Esophagus squamous epithelium (tissue), 5 donors: ENCODE results near the gene PYM1. TPM values are rescaled to one million over a fixed set of nuclear protein-coding genes. Genes with fewer than 3 reads are reported as not detected.

Source experiments
- DNase-seq: peaks from one replicate; lab custom pipeline; 2025; lab: John Stamatoyannopoulos, UW
- H3K27ac ChIP-seq, 4 donors: fragments of 200-600 bp; sonication (generic); one replicate each; pipeline ENCODE4 v1.5.1; 2016 to 2019; ENCODE audit warnings: mild to moderate bottlenecking in 1 of 4
- H3K27me3 ChIP-seq, 4 donors: fragments of 200-600 bp; sonication (generic); 1 replicate in 3 of 4; 2 replicates in 1 of 4; pipeline versions ENCODE4 v1.5.1 to v1.6.0; 2017 to 2021; ENCODE audit warnings: antibody characterized with exemption in 1 of 4
- H3K36me3 ChIP-seq, 3 donors: fragments of 200-600 bp; sonication (generic); one replicate each; pipeline ENCODE4 v1.5.1; 2016 to 2019
- H3K4me1 ChIP-seq, 3 donors: fragments of 200-600 bp; sonication (generic); one replicate each; pipeline ENCODE4 v1.5.1; 2017 to 2019
- H3K4me3 ChIP-seq, 4 donors: fragments of 200-600 bp; sonication (generic); 1 replicate in 3 of 4; 2 replicates in 1 of 4; pipeline ENCODE4 v1.5.1; 2016 to 2019; ENCODE audit warnings: mild to moderate bottlenecking in 2 of 4, moderate library complexity in 1 of 4
- H3K9me3 ChIP-seq, 3 donors: fragments of 200-600 bp; sonication (generic); one replicate each; pipeline ENCODE4 v1.5.1; 2016 to 2019
- POLR2A ChIP-seq, 4 donors: fragments of 450-650 bp; IDR thresholded peaks; one replicate each; pipeline ENCODE4 v1.6.1; 2017; ENCODE audit warnings: antibody characterized with exemption in 4 of 4, mild to moderate bottlenecking in 4 of 4, moderate library complexity in 3 of 4
- WGBS, 2 donors: methylation state at CpG; one replicate each; pipeline ENCODE4 v1.1.5; 2018; 5-methylcytosine and 5-hydroxymethylcytosine counted together
- intact Hi-C: fragments of 100-400 bp; cut with DNase I; formaldehyde crosslinking; loops from one replicate; pipeline ENCODE4 v1.15.0; 2022
- total RNA-seq, 4 donors: library from RNA; depleted of rRNA; stranded (reverse); fragments of >200 nt; gene quantifications; one replicate each; pipeline ENCODE4 v1.1.0, GENCODE V29; 2016
- TF ChIP-seq, protein P1 (sequence below), 6 experiments: fragments of 450-650 bp in 4 of 6; fragments of 200-600 bp in 2 of 6; sonication (generic) in 2 of 6; IDR thresholded peaks; one replicate each; pipeline ENCODE4 v1.5.1; 2016 to 2019; ENCODE audit warnings: antibody characterized with exemption in 6 of 6, mild to moderate bottlenecking in 4 of 6, moderate library complexity in 4 of 6
- donor health status: DM: yes; HTN: yes; CAD: no.

The PYM1 gene
- total RNA-seq, 4 donors from 2014 or later: 60.7 to 107 (median 85.0) TPM

DNA sequence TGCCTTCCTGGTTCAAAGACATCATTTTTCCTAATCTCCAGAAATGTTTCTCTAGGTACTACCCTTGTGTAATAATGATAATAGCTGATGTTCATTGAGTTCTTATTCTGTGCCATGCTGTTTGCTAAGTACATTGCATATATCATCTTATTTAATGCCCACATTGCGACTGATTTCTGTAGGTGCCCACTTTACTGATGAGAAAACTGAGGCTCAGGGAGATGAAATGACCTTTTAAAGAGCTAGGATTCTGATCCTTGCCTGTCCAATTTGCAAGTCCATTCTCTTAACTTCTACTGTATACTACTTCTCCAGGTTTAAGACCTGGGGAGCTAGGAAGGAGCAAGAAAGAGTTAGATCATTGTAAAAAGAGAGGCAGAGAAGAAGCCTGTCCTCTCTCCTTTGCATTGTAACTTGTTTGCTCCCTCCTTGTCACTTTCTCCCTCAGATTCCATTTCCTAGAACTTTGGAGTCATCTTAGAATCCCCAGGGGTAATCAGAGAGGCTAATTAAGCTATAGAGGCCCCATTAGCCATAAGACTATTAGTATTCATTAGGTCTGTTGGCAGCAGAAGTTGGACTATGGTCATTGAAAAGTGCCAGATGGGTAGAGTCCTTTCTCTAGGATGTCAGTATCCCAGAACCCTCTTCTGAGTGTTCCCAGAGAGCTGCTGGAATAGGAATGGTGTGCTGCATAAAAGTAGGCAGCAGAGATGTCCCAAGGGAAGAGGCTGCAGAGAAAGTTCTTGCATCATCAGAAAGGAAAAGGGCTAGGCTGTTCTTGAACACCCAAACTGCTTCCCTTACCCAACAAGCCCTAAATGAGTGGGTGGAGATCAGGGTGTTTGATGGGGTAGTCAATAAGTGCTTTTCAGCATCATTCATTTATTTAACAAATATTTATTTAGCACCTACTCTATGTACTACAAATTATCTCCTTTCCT, 6.4 kb upstream of the PYM1 start:
- 42 to 100% methylated on average over 1 of the region's 1 CpG for WGBS, 2 donors
- no peaks in the 10 kb centered on the region for H3K27me3 ChIP-seq
- H3K4me1 ChIP-seq: peaks cover 26 to 93% (median 35%) of the 10 kb centered on the region in 3 donors
- TF ChIP-seq POLR2A (IDR thresholded peaks at IDR 0.05): no peak
- TF ChIP-seq, protein P1, sequence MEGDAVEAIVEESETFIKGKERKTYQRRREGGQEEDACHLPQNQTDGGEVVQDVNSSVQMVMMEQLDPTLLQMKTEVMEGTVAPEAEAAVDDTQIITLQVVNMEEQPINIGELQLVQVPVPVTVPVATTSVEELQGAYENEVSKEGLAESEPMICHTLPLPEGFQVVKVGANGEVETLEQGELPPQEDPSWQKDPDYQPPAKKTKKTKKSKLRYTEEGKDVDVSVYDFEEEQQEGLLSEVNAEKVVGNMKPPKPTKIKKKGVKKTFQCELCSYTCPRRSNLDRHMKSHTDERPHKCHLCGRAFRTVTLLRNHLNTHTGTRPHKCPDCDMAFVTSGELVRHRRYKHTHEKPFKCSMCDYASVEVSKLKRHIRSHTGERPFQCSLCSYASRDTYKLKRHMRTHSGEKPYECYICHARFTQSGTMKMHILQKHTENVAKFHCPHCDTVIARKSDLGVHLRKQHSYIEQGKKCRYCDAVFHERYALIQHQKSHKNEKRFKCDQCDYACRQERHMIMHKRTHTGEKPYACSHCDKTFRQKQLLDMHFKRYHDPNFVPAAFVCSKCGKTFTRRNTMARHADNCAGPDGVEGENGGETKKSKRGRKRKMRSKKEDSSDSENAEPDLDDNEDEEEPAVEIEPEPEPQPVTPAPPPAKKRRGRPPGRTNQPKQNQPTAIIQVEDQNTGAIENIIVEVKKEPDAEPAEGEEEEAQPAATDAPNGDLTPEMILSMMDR (IDR thresholded peaks at IDR 0.05): no peak
- peaks cover 0 to 39% (median 5%) of the 10 kb centered on the region in 3 donors for H3K36me3 ChIP-seq
- H3K9me3 ChIP-seq: no peaks in the 10 kb centered on the region
- DNase-seq: no peak
- H3K4me3 ChIP-seq: peak overlapping the region; percentile 47 to 93 (median 85)
- H3K27ac ChIP-seq: peak overlapping the region; percentile 91 to 100 (median 94)
- intact Hi-C loops: no loop called here

DNA sequence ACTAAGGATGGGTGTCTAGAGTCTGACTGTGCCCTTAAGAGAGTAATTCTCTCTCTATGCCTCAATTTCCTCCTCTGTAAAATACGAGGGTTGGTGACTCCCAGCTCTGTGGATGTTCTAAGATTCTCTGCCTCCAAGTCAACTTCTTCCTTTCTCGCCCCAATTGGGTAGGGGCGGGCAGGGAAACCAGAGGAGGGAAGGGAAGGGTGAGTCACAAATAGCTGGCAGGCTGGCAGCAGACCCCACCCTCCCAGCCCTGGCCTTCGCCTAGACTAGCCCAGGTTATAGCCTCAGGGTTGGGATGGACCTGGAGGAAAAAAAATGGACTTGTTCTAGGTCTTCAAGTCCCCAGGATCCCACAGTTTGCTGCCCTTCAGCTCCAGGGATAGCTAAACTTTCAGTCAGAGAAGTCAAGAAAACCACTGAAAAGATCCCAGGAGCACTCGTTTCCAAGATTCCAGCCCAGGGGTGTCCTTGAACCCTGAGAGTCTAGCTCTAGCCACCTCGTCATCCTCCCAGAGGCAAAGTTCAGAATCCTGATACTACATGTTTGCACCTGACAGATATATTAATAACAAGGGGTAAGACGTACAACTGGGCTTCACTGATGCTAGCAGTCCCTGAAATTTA, 5.6 kb upstream of the PYM1 start:
- Histone ChIP-seq H3K4me1 (peaks cover 31 to 93% (median 38%) of the 10 kb centered on the region in 3 donors), H3K4me3 (peak overlapping the region; percentile 47 to 93 (median 85)), H3K27ac (peak overlapping the region; percentile 91 to 100 (median 94)), H3K27me3 (no peaks in the 10 kb centered on the region), H3K9me3 (no peaks in the 10 kb centered on the region), H3K36me3 (peaks cover 0 to 32% (median 5%) of the 10 kb centered on the region in 3 donors)
- intact Hi-C loops: no loop called here
- 25 to 44% methylated on average over 6 to 7 of the region's 7 CpGs for WGBS, 2 donors
- TF ChIP-seq, protein P1 (IDR thresholded peaks at IDR 0.05): no peak
- peak in 3 of 4 donors; percentile 10 to 58 (median 24) for TF ChIP-seq POLR2A (IDR thresholded peaks at IDR 0.05)
- no peak for DNase-seq

DNA sequence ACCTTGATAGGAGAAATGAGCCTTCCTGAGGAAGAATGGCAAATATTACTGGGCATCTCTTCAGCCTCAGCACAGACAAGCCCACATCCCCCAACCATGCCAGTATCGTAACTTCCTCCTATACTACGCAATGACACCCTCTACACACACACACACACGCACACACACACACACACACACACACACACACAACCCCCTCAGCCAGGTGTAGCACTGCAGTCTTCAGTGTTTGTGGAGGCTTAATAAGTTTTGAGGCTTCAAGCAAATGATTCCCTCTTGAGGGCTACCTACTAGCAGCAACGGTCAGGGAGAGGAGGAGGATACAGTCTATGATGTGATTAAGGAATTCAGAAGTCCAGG, 4.8 kb upstream of the PYM1 start:
- 0% methylated on average over 2 to 3 of the region's 4 CpGs for WGBS, 2 donors

DNA sequence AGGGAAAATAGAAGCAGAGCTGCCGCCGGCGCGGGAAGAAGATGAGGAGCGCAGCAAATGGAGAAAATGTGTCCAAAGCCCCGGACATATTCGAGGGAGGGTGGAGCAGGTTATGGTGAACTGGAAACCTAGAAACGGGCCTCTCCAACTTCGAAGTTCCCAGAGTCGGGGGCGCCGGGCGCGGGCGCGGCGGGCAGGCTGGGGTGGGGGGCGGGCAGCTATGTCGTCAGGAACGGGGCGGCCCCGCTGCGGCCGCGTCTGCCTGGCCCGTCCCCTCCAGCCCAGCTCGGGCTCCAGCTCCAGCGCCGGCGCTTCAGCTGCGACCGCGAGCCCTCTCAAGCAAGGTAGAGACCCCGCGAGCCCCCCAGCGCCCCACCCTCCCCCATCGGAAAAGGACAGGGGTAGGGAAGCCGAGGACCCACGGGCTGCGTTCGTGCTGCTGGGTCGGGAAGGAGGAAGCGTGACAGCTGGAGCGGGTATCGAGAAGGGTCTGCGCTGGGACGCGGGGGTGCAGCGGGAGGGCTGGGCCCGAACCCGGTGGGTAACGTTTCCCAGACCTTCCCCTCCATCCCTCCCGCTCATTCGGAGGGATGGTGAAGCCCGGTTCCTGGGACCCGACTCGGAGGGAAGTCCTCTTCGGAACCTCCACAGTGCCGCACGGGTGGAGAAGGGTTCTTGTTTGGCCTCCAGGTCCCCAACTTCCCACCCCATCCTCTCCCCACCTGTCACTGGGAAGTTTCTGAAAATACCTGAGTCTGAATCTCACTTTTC, 4.3 kb upstream of the PYM1 start:
- peak overlapping the region; percentile 91 to 100 (median 94) for H3K27ac ChIP-seq

More for the DNA sequence above, 4.8 kb upstream of the PYM1 start:
- TF ChIP-seq, protein P1 (IDR thresholded peaks at IDR 0.05): no peak
- peak in 1 of 4 donors; percentile 52 for TF ChIP-seq POLR2A (IDR thresholded peaks at IDR 0.05)
- H3K4me3 ChIP-seq: peak overlapping the region; percentile 47 to 93 (median 85)
- H3K27ac ChIP-seq: peak overlapping the region; percentile 91 to 100 (median 94)
- no peaks in the 10 kb centered on the region for H3K9me3 ChIP-seq
- no peaks in the 10 kb centered on the region for H3K27me3 ChIP-seq
- intact Hi-C loops: no loop called here
- peaks cover 0 to 24% (median 5%) of the 10 kb centered on the region in 3 donors for H3K36me3 ChIP-seq
- no peak for DNase-seq
- H3K4me1 ChIP-seq: peaks cover 36 to 91% (median 41%) of the 10 kb centered on the region in 3 donors

More for the DNA sequence above, 4.3 kb upstream of the PYM1 start:
- no peak for DNase-seq
- intact Hi-C loops: no loop called here
- H3K4me1 ChIP-seq: peaks cover 36 to 85% (median 41%) of the 10 kb centered on the region in 3 donors
- peak overlapping the region; percentile 47 to 93 (median 85) for H3K4me3 ChIP-seq
- 0 to 1% methylated on average over 8 to 25 of the region's 60 CpGs for WGBS, 2 donors
- no peaks in the 10 kb centered on the region for H3K9me3 ChIP-seq
- TF ChIP-seq, protein P1 (IDR thresholded peaks at IDR 0.05): no peak
- TF ChIP-seq POLR2A (IDR thresholded peaks at IDR 0.05): peak in 1 of 4 donors; percentile 51
- H3K27me3 ChIP-seq: no peaks in the 10 kb centered on the region
- H3K36me3 ChIP-seq: peaks cover 0 to 18% (median 5%) of the 10 kb centered on the region in 3 donors
